GM21447 (cell line): ENCODE measurements around the gene RASSF9.

ENCODE experiments used
- ATAC-seq: cut with Tn5 transposase; IDR thresholded peaks from one replicate; pipeline ENCODE4 v1.9.1; 2021; ENCODE audit not compliant: unreplicated experiment

RASSF9 gene

GRCh38 chr12:85836197-85837090 is at the start of gene RASSF9:
Gene RASSF9, minus strand, starts transcription at chr12:85836409. Its CDS starts 208 bp downstream, at chr12:85836201.
- no peak for ATAC-seq

GRCh38 chr12:85883763-85884162 is 47.6 kb upstream of the RASSF9 start:
- no peak for ATAC-seq

GRCh38 chr12:85877459-85877858 is 41.2 kb upstream of the RASSF9 start:
- ATAC-seq, result no peak

GRCh38 chr12:85874031-85874461 is 37.8 kb upstream of the RASSF9 start, which contains the start of gene NTS:
Gene NTS, plus strand, starts transcription at chr12:85874295. Its CDS starts 109 bp downstream, at chr12:85874404.
- ATAC-seq, result peak; percentile 68

GRCh38 chr12:85872497-85873091 is 36.4 kb upstream of the RASSF9 start:
- peak; percentile 81 for ATAC-seq

- peak; percentile 95 for ATAC-seq
Observed at GRCh38 chr12:85866986-85867776, 31.0 kb upstream of the RASSF9 start.

- ATAC-seq, result no peak
Observed at GRCh38 chr12:85865890-85866289, 29.7 kb upstream of the RASSF9 start.

- no peak for ATAC-seq
Observed at GRCh38 chr12:85856966-85857365, 20.8 kb upstream of the RASSF9 start.

- ATAC-seq, result no peak
Observed at GRCh38 chr12:85855305-85855704, 19.1 kb upstream of the RASSF9 start.

- no peak for ATAC-seq
Observed at GRCh38 chr12:85849344-85849743, 13.1 kb upstream of the RASSF9 start.

GRCh38 chr12:85843606-85844310 is 7.5 kb upstream of the RASSF9 start:
- no peak for ATAC-seq

- ATAC-seq, result no peak
Observed at GRCh38 chr12:85835426-85836196, 598 bp downstream of the RASSF9 start.

- ATAC-seq, result no peak
Observed at GRCh38 chr12:85834378-85834777, 1.8 kb downstream of the RASSF9 start.

- no peak for ATAC-seq
Observed at GRCh38 chr12:85833579-85833978, 2.6 kb downstream of the RASSF9 start.

- ATAC-seq, result no peak
Observed at GRCh38 chr12:85831327-85831990, 4.8 kb downstream of the RASSF9 start.

- no peak for ATAC-seq
Observed at GRCh38 chr12:85829391-85829790, 6.8 kb downstream of the RASSF9 start.

GRCh38 chr12:85828576-85828975 is 7.6 kb downstream of the RASSF9 start:
- no peak for ATAC-seq

GRCh38 chr12:85825746-85826145 is 10.5 kb downstream of the RASSF9 start:
- ATAC-seq, result no peak

GRCh38 chr12:85823436-85824180 is 12.6 kb downstream of the RASSF9 start:
- no peak for ATAC-seq
